Kidney capillary endothelial cell (primary cell): Measurements from ENCODE around the gene TTBK2.
A peak's percentile ranks its signal among the peaks of the same experiment; 100 is the strongest.
"Not testable (repeated sequence)": the region's sequence is repeated elsewhere in the genome, so short reads cannot be mapped to it uniquely, and the experiment has no call there.

Source experiments
- DNase-seq: peaks from one replicate; pipeline ENCODE4 v3.0.0-alpha.2; 2018; ENCODE audit warnings: low spot score

Gene TTBK2

DNA sequence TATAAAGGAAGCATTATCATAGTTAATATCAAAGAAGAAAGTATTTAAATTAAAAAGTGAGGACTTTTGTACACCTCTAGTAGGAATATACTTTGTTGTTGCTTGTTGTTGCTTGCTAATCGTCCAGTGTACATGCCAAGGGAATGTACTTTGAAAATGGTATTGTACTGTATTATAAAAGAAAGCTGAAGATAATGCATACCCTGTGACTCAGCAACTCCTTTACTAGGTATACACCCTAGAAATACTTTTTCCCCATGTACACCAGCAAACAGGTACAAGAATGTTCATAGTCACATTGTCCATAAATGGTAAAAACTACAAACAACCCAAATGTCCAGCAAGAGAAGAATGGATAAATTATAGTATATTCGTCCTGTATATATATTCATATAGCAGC, 12.0 kb downstream of the TTBK2 start:
- DNase-seq, result no peak

DNA sequence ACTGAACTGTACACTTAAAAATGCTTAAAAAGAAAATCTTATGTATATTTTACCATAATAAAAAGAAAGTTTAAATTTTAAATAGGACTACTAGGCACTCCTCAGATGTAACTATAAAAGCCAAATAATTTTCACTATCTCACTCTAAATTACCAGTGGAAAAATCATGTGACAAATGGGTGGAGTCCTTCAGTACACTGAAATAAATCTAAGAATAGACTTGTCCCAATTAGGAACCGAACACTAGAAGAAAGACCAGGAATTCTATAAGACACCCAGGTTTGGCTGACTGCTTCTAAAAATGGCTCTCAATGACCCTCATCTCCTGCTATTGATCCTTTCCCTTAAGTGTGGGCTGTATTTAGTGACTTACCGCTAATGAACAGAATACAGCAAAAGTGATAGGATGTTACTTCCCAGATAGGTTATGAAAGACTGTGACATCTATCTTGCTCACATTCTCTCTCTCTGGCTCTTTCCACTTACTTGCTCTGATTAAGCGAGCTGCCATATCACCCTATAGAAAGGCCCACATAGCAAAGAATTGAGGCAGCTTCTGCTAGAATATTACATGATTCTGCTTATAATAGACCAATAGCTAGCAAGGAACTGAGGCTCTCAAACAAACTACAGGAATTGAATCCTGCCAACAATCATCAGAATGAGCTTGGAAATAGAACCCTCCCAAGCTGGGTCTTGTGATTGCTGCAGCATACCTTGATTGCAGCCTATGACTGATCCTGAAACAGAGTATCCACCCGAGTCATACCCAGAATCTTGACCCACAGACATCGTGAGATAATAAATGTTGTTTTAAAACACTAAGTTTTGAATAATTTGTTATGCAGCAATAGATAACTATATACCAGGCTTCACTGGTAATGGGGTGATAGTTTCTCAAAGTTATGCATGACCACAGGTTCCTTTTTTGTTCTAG, 16.9 kb downstream of the TTBK2 start:
- no peak for DNase-seq

DNA sequence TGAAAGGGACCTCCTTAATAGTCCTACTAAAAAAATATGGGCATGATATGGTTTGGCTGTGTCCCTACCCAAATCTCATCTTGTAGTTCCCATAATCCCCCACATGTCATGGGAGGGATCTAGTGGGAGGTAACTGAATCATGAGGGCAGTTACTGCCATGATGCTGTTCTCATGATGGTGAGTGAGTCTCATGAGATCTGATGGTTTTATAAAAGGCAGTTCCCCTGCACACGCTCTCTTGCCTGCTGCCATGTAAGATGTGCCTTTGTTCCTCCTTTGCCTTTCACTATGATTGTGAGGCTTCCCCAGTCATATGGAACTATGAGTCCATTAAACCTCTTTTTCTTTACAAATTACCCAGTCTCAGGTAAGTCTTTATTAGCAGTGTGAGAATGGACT, 26.7 kb downstream of the TTBK2 start:
- DNase-seq, result not testable (repeated sequence)

DNA sequence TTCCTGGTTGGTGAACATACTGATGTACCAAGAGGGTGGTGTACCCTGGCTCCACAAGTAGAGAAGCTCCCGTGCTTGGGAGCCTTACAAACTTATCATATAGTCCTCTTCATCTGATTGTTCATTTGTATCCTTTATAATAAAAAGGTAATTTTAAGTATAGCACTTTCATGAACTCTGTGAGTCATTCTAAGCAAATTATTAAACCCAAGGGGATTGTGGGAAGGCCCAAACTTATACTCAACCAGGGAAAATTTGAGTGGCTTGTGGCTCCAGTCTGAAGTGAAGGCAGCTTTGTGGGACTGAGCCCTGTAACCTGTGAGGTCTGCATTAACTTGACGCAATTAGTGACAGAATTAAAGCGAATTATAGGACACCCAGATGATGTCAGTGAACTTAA, 29.0 kb downstream of the TTBK2 start:
- DNase-seq, result no peak

DNA sequence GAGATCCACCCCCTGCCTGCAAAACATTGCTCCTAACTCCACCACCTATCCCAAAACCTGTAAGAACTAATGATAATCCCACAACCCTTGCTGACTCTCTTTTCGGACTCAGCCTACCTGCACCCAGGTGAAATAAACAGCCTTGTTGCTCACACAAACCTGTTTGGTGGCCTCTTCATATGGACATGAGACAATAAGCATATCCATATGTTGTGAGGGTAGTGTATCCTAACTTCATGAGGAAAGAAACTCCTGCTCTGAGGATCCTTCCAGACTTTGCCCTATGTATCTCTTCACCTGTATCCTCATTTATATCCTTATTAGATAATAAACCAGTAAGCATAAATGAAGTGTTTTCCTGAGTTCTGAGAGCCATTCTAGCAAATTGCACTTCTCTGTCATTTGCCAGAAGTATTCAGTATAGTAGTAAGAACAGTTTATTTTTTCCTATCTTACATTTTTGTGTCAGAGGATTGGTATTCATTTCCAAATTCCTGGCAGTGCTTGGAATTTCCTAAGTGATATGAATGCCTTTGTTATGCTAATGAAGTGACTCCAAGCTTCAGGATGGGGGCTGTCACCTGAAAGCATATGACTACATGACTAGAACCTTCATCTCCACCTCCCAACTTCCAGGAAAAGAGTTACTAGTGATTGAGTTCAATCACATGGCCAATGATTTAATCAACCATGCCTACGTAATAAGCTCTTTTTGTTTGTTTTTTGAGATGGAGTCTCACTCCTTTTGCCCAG, 30.2 kb downstream of the TTBK2 start:
- DNase-seq, result peak; percentile 93

DNA sequence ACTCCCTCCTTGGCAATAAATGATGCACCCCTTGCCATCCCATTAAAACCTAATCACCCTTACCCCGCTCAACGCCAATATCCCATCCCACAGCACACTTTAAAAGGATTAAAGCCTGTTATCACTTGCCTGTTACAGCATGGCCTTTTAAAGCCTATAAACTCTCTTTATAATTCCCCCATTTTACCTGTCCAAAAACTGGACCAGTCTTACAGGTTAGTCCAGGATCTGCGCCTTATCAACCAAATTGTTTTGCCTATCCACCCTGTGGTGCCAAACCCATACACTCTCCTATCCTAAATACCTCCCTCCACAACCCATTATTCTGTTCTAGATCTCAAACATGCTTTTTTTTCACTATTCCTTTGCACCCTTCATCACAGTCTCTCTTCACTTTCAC, 33.2 kb downstream of the TTBK2 start:
- DNase-seq, result not testable (repeated sequence)

DNA sequence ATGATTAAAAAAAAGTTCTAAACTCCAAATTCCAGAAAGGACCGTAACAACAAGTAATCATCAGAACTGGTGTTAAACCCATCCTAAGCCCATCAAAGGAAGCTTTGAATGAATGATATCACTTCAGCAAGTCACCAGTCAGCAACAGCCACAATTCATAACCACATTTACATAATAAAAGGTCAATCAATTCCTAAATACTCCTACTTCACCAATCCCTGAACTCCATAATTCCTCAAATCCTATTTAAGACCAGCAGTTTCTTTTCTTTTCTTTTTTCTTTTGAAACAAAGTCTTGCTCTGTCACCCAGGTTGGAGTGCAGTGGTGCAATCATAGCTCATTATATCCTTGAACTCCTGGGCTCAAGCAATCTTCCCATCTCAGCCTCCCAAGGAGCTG, 40.5 kb downstream of the TTBK2 start:
- no peak for DNase-seq

DNA sequence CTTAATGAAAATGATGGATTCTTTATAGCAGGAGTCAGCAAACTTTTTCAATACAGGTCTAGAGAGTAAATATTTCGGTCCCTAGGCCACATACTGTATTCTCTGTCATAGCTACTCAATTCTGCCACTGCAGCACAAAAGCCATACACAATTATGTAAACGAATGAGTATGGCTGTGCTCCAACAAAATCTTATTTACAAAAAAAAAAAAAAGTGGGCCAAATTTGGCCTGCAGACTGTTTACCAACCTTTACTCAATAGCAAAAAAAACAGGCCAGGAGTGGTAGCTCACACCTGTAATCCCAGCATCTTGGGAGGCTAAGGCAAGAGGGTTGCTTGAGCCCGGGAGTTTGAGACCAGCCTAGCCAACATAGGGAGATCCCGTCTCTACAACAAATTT, 41.1 kb downstream of the TTBK2 start:
- no peak for DNase-seq

DNA sequence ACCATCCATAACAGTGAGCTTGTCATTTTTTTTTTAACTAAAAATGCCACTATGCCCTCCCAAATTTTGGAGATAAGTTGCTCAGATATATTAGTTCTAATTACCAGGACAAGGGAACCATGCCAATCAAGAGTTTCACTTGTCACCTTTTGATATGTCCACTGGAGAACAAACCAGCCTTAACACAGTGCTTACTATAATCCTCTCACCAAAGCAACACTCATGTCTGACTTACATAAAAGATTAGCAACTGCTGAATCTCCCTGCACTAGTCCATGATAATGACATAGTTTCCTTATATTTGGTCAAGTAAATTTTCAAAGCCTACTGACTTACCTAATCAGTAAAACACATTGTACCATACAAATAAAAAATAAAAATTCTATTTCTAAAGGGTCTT, 44.4 kb downstream of the TTBK2 start:
- no peak for DNase-seq

DNA sequence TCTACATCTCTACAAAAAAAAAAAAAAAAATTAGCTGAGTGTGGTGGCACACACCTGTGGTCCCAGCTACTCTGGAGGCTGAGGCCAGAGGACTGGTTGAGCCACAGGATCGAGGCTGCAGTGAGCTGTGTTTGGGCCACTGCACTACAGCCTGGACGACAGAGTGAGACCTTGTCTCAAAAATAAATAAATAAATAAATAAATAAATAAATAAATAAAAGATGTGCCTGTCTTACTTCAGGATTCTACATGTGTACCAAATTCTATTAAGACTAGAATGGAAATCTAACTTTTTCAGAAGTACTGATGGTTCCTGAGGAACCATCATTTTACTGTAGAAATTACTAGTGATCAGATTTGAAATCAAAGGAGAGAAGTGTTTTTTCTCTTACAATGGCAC, 51.9 kb downstream of the TTBK2 start:
- DNase-seq, result no peak

DNA sequence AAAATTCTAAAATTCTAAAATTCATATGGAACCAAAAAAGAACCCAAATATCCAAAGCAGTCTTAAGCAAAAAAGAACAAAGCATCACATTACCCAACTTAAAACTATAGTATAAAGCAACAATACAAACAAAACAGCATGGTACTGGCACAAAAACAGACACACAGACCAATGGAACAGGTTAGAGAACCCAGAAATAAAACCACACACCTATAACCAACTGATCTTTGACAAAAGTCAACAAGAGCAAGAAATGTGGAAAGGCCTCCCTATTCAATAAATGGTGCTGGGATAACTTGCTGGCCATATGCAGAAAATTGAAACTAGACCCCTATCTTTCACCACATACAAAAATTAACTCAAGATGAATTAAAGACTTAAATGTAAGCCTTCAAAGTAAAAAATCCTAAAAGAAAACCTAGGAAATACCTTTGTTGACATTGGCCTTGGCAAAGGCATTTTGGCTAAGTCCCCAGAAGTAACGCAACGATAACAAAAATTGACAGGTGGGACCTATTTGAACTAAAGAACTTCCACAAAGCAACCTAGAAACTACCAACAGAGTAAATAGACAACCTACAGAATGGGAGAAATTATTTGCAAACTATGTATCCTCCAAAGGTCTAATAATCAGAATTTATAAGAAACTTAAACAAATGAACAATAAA, 56.9 kb downstream of the TTBK2 start:
- DNase-seq, result no peak

DNA sequence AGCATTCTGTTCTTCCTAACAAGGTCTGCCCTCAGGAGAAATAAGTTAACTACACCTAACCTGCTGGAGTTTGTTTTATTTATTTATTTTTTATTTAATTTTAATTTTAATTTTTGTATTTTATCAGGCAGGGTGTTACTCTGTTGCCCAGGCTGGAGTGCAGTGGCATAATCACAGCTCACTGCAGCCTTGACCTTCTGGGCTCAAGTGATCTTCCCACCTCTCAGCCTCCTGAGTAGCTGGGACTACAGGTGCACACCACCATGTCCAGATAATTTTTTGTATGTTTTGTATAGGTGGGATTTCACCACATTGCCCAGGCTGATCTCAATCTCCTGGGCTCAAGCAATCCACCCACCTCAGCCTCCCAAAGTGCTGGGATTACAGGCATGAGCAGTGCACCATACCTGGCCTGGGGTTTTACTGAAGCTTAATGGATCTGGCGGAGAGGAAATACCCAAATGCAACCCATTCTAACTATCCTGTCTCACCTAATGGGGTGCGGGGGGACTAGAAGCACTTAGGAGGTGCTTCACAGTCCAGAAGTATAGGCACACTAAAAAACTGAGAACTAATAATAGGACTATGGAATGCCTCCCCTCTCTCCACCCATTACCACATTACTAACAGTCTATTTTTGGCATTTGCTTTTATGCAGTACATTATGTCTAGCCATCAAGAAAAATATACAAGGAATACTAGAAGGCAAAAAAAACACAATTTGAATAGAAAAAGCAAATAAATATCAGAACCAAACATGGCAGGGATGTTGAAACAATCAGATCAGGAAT, 61.4 kb downstream of the TTBK2 start:
- no peak for DNase-seq

DNA sequence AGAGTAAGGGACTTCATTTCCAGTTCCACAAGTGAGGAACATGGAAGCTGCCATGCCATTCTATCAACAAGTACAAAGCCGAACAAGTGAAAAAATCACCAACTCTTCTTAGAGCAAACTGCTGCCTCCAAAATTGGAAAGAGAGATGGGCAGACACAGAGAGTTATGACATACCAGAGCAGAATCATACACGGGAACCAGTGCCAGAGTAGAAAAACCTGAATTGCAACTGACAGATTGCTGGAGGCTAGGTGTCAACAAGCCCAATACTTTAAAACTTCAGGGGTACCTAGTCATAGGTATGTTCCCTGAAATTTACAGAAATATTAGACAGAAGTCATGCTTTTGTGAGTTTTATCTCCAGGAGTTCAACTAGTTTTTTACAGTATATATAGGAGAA, 62.0 kb downstream of the TTBK2 start:
- no peak for DNase-seq

DNA sequence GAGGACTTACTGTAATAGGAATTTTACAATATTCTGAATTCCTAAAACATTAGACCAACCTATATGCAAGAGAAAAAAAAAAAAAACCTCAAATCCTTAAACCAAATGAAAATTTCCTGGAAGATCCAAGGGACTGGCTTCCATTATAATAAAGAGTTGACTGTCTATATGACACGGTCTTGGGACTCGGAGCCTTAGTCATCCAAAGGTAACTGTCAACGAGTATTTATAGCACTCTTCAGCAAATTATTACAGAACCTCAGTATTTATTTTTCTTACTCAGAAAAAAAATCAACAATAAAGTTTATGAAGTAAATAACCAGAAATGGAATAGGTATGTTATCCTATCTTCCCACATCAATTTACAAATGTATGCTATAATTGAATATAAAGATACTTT, 66.0 kb downstream of the TTBK2 start:
- no peak for DNase-seq

DNA sequence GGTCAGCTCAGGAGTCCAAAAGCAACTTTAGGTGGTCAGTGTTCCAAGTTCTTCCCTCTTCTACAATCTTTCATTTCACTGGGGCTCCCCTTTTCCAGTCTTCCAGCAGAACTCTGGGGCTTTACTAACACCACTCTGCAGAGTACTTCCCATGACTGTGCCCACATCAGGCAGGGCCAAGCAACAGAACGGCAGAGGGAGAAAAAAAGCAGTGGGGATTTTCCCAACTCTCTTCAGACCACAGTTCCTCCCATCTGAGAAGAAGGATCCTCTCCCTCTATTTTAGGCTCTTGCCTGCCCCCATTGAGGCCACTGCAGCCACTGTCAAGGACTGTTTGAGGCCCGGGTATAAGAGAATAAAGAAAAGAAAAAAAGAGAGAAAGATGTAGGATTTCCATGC, 70.7 kb downstream of the TTBK2 start:
- no peak for DNase-seq

DNA sequence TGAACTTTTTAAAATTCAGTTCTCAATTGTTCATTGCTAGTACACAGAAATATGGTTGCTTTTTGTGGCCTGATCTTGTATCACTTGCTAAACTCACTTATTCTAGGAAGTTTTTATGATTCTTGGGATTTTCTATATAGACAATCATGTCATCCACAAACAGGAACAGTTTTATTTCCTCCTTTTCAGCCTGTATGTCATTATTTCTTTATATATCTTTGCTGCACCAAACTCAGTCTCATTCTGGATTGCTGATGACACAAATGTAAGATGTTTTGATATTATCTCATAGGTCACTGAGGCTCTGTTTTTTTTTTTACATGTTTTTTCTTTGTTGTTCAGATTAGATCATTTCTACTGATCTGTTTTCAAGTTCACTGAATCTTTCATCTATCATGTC, 71.7 kb downstream of the TTBK2 start:
- DNase-seq, result no peak

DNA sequence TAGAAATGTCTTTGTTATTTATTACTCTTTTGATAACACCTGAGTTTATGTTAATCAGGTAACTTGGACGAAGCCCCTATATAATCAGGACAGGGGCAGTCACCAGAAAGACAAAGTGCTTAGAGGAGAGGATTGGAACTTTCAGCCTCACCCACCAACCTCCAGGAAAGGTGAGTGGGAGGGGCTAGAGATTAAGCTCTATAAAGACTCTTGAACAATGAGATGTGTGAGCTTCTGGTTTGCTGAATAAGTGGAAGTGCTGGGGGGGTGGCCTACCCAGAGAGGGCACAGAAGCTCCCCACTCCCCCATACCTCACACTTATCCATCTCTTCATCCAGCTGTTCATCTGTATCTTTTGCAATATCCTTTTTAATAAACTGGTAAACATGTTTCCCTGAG, 73.9 kb downstream of the TTBK2 start:
- no peak for DNase-seq

DNA sequence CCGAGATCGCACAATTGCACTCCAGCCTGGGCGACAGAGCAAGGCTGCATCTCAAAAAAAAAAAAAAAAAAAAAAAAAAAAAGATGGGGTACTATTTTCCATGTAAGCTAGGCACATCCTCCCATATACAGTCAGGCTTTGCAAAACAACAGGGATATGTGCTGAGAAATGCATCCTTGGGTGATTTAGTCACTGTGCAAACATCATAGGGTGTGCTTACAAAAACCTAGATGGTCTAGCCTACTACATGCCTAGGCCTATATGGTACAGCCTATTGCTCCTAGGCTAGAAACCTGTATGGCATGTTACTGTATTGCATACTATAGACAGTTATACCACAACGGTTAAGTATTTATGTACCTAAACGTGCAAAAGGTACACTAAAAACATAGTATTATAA, 75.0 kb downstream of the TTBK2 start:
- DNase-seq, result no peak

DNA sequence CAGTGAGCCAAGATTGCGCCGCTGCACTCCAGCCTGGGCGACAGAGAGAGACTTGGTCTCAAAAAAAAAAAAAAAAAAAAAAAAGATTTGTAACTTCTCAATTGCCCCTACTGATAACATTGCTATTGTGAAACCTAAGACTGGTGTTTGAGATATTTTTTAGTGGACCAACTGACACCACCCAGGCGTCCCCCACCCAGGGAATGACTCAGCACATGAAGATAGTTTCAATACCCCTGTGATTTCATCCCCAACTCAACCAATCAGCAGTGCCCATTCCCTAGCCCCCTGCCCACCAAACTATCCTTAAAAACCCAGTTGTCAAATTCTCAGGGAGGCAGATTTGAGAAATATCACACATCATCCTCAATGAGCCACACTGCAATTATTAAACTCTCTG, 76.9 kb downstream of the TTBK2 start:
- DNase-seq, result no peak

DNA sequence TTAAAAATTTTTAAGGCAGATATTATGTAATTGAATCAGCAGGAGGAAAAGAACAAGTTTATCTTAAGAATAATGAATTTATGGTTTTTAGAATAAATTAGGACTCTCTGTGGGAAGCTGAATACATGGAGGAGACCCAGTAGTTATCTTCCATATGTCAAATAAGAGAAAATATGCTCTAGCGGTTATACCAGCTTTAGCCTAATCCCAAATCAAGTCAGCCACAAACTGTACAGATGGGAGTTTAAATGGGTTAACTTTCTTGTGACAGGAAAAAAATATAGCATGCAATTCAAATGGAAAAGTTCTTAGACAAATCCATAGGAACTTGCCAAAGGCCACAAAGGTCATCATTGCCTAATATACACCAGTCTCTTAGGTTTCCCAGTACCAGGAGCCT, 84.3 kb downstream of the TTBK2 start:
- DNase-seq, result no peak

DNA sequence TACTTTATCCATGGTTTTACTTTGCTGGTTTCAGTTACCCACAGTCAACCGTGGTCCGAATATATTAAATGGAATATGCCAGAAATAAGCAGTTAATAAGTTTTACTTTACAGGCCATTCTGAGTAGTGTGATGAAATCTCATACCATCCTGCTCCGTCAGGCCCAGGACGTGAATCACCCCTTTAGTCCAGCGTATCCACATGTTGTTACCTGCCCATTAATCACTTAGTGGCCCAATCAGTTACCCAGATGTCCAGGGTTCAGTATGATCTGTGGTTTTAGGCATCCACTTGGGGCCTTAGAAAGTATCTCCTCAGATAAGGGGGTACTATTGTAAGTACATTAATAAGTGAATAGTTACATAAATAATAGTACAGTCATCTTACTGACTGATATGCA, 88.0 kb downstream of the TTBK2 start:
- DNase-seq, result no peak

DNA sequence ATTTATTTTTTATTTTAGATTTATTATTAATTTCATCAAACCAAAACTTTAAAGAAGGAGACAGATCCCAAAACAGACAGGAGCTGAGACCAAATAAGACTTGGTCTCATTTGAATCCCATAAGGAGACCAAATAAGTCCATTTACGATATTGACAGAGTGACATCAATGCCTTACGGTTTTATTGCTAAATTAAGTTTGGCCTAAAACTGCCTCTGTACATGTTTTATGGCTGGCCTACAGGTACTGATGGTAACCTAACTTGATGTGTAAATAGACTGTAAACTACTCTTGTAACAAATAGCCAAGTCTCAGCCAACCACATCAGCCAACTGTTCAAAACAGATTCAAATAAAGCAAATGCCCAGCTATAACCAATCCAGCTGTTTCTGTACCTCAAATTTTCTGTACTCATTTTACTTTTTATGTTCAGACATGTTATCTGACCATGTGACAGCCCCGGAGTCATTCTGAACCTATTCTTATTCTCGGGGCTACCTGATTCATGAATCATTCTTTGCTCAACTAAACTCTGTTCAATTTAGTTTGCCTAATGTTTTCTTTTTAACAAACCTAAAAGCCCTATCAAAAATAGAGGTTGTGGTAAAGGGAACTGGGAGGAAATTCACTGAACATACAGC, 94.2 kb downstream of the TTBK2 start:
- DNase-seq, result no peak
